Mucosa of rectum (tissue), 2 donors: ENCODE data around the gene COQ8A.

Experiments
- H3K27ac ChIP-seq, 2 donors: one replicate each; pipeline ENCODE4 v1.7.0; 2013; ENCODE audit warnings: inconsistent platforms in 2 of 2, low read depth in 2 of 2, low read length in 2 of 2
- H3K27me3 ChIP-seq, 2 donors: one replicate each; pipeline ENCODE4 v1.7.0; 2013; ENCODE audit warnings: low read length in 2 of 2; ENCODE audit not compliant: control insufficient read depth in 2 of 2, insufficient read depth in 2 of 2
- H3K36me3 ChIP-seq, 2 donors: one replicate each; pipeline ENCODE4 v1.7.0; 2013; ENCODE audit warnings: low read length in 2 of 2; ENCODE audit not compliant: control insufficient read depth in 2 of 2, insufficient read depth in 2 of 2
- H3K4me1 ChIP-seq, 2 donors: one replicate each; pipeline ENCODE4 v1.7.0; 2013; ENCODE audit warnings: low read length in 2 of 2, mild to moderate bottlenecking in 1 of 2; ENCODE audit not compliant: control insufficient read depth in 2 of 2, insufficient read depth in 2 of 2
- H3K4me3 ChIP-seq, 2 donors: one replicate each; pipeline ENCODE4 v1.7.0; 2013; ENCODE audit warnings: low read length in 2 of 2
- H3K9ac ChIP-seq, 2 donors: one replicate each; pipeline ENCODE4 v1.7.0; 2013; ENCODE audit warnings: low read length in 2 of 2, low read depth in 1 of 2, mild to moderate bottlenecking in 1 of 2
- H3K9me3 ChIP-seq, 2 donors: one replicate each; pipeline ENCODE4 v1.7.0; 2013; ENCODE audit warnings: low read length in 2 of 2; ENCODE audit not compliant: control insufficient read depth in 2 of 2
- donor health status: healthy.
- donor health status: Normal muscosa, but diverticular disease.

Gene COQ8A

GRCh38 chr1:226940029-226940805, at the start of gene COQ8A:
TSS of gene COQ8A (plus strand) at chr1:226940294. CDS start at chr1:226961386, 21,092 bp downstream.
- H3K9ac ChIP-seq: peak within 1 kb of the TSS; percentile 85 to 95
- no peaks in the 10 kb centered on the region for H3K36me3 ChIP-seq
- no peaks in the 10 kb centered on the region for H3K9me3 ChIP-seq
- peak within 1 kb of the TSS; percentile 97 to 99 for H3K27ac ChIP-seq
- H3K4me1 ChIP-seq: peaks cover 43 to 47% of the 10 kb centered on the region in 2 donors
- H3K27me3 ChIP-seq: no peaks in the 10 kb centered on the region
- peak within 1 kb of the TSS; percentile 89 to 97 for H3K4me3 ChIP-seq

- H3K27me3 ChIP-seq: no peaks in the 10 kb centered on the region
- H3K36me3 ChIP-seq: peaks cover 36 to 57% of the 10 kb centered on the region in 2 donors
- H3K9ac ChIP-seq: no peak overlapping the region
- no peaks in the 10 kb centered on the region for H3K4me1 ChIP-seq
- no peaks in the 10 kb centered on the region for H3K9me3 ChIP-seq
- H3K4me3 ChIP-seq: no peak overlapping the region
- no peak overlapping the region for H3K27ac ChIP-seq
Measured at GRCh38 chr1:226890331-226891108, 49.6 kb upstream of the COQ8A start.

GRCh38 chr1:226891346-226891745, 48.7 kb upstream of the COQ8A start:
- H3K36me3 ChIP-seq: peaks cover 36 to 61% of the 10 kb centered on the region in 2 donors
- H3K9ac ChIP-seq: no peak overlapping the region
- H3K27me3 ChIP-seq: no peaks in the 10 kb centered on the region
- no peaks in the 10 kb centered on the region for H3K9me3 ChIP-seq
- H3K4me1 ChIP-seq: no peaks in the 10 kb centered on the region
- H3K4me3 ChIP-seq: no peak overlapping the region
- no peak overlapping the region for H3K27ac ChIP-seq

GRCh38 chr1:226891846-226892523, 48.1 kb upstream of the COQ8A start:
- H3K27me3 ChIP-seq: no peaks in the 10 kb centered on the region
- H3K9ac ChIP-seq: no peak overlapping the region
- peaks cover 36 to 61% of the 10 kb centered on the region in 2 donors for H3K36me3 ChIP-seq
- H3K9me3 ChIP-seq: no peaks in the 10 kb centered on the region
- H3K4me3 ChIP-seq: no peak overlapping the region
- H3K4me1 ChIP-seq: no peaks in the 10 kb centered on the region
- H3K27ac ChIP-seq: no peak overlapping the region

GRCh38 chr1:226892524-226892875, 47.6 kb upstream of the COQ8A start:
- no peaks in the 10 kb centered on the region for H3K9me3 ChIP-seq
- H3K9ac ChIP-seq: no peak overlapping the region
- no peak overlapping the region for H3K27ac ChIP-seq
- no peak overlapping the region for H3K4me3 ChIP-seq
- no peaks in the 10 kb centered on the region for H3K27me3 ChIP-seq
- no peaks in the 10 kb centered on the region for H3K4me1 ChIP-seq
- peaks cover 36 to 61% of the 10 kb centered on the region in 2 donors for H3K36me3 ChIP-seq

- Histone ChIP-seq H3K4me3 (no peak overlapping the region), H3K9ac (no peak overlapping the region), H3K27me3 (no peaks in the 10 kb centered on the region), H3K27ac (no peak overlapping the region), H3K9me3 (no peaks in the 10 kb centered on the region), H3K36me3 (peaks cover 32 to 50% of the 10 kb centered on the region in 2 donors), H3K4me1 (no peaks in the 10 kb centered on the region)
Measured at GRCh38 chr1:226893936-226894335, 46.2 kb upstream of the COQ8A start.

- Histone ChIP-seq H3K36me3 (peaks cover 35 to 50% of the 10 kb centered on the region in 2 donors), H3K4me3 (no peak overlapping the region), H3K27ac (no peak overlapping the region), H3K9ac (no peak overlapping the region), H3K9me3 (no peaks in the 10 kb centered on the region), H3K4me1 (no peaks in the 10 kb centered on the region), H3K27me3 (no peaks in the 10 kb centered on the region)
Measured at GRCh38 chr1:226894826-226895225, 45.3 kb upstream of the COQ8A start.

GRCh38 chr1:226895644-226896043, 44.5 kb upstream of the COQ8A start:
- Histone ChIP-seq H3K36me3 (peaks cover 34 to 57% of the 10 kb centered on the region in 2 donors), H3K4me1 (no peaks in the 10 kb centered on the region), H3K27ac (no peak overlapping the region), H3K27me3 (no peaks in the 10 kb centered on the region), H3K9me3 (no peaks in the 10 kb centered on the region), H3K9ac (no peak overlapping the region), H3K4me3 (no peak overlapping the region)

- H3K36me3 ChIP-seq: peaks cover 15 to 38% of the 10 kb centered on the region in 2 donors
- no peaks in the 10 kb centered on the region for H3K27me3 ChIP-seq
- H3K9ac ChIP-seq: no peak overlapping the region
- H3K4me3 ChIP-seq: no peak overlapping the region
- no peak overlapping the region for H3K27ac ChIP-seq
- H3K9me3 ChIP-seq: no peaks in the 10 kb centered on the region
- H3K4me1 ChIP-seq: no peaks in the 10 kb centered on the region
Measured at GRCh38 chr1:226898246-226898645, 41.8 kb upstream of the COQ8A start.

- H3K4me3 ChIP-seq: no peak overlapping the region
- H3K4me1 ChIP-seq: no peaks in the 10 kb centered on the region
- no peak overlapping the region for H3K9ac ChIP-seq
- H3K36me3 ChIP-seq: peaks cover 9 to 13% of the 10 kb centered on the region in 2 donors
- H3K27me3 ChIP-seq: no peaks in the 10 kb centered on the region
- no peaks in the 10 kb centered on the region for H3K9me3 ChIP-seq
- no peak overlapping the region for H3K27ac ChIP-seq
Measured at GRCh38 chr1:226901421-226901820, 38.7 kb upstream of the COQ8A start.
